ENCODE results near the gene SHE. TPM values are rescaled to one million over a fixed set of nuclear protein-coding genes. Genes with fewer than 3 reads are reported as not detected.

SHE gene
- total RNA-seq, 1 experiment from 2014 or later = not detected

GRCh38 chr1:154495496-154496273, 6.5 kb downstream of the SHE start:
- Mint-ChIP-seq H3K4me1 (ENCODE audit: low read depth, unreplicated experiment) (no peaks in the 10 kb centered on the region), H3K27ac (ENCODE audit: unreplicated experiment) (no peak overlapping the region), H3K4me3 (ENCODE audit: low read depth, unreplicated experiment) (no peak overlapping the region), H3K9me3 (ENCODE audit: low read depth, unreplicated experiment) (no peaks in the 10 kb centered on the region), H3K36me3 (ENCODE audit: insufficient read depth, unreplicated experiment) (no peaks in the 10 kb centered on the region), H3K27me3 (ENCODE audit: unreplicated experiment) (peaks cover 58% of the 10 kb centered on the region)
- BruUV-seq (replicated peaks) = no TSS peak
- no peak for TF ChIP-seq CTCF (IDR thresholded peaks at IDR 0.05; ENCODE audit: unreplicated experiment)
- CTCF ChIA-PET = interaction anchor here (1.5 kb wide), 1 partner anchor 16 kb away, joined by 5 read pairs; no protein-coding TSS in a partner anchor
- DNase-seq = no peak
- intact Hi-C loops (cut with micrococcal nuclease; ENCODE audit: unreplicated experiment) = no loop called here

- CTCF ChIA-PET = interaction anchor here (0.6 kb wide), 1 partner anchor 9 kb away, joined by 4 read pairs; no protein-coding TSS in a partner anchor
- Mint-ChIP-seq H3K4me3 (ENCODE audit: low read depth, unreplicated experiment) (no peak overlapping the region), H3K27ac (ENCODE audit: unreplicated experiment) (no peak overlapping the region), H3K27me3 (ENCODE audit: unreplicated experiment) (peaks cover 57% of the 10 kb centered on the region), H3K36me3 (ENCODE audit: insufficient read depth, unreplicated experiment) (no peaks in the 10 kb centered on the region), H3K9me3 (ENCODE audit: low read depth, unreplicated experiment) (no peaks in the 10 kb centered on the region), H3K4me1 (ENCODE audit: low read depth, unreplicated experiment) (no peaks in the 10 kb centered on the region)
- no peak for DNase-seq
- TF ChIP-seq CTCF (IDR thresholded peaks at IDR 0.05; ENCODE audit: unreplicated experiment) = no peak
- intact Hi-C loops (cut with micrococcal nuclease; ENCODE audit: unreplicated experiment) = no loop called here
- no TSS peak for BruUV-seq (replicated peaks)
Observed at GRCh38 chr1:154493276-154493675, 8.9 kb downstream of the SHE start.

DNA sequence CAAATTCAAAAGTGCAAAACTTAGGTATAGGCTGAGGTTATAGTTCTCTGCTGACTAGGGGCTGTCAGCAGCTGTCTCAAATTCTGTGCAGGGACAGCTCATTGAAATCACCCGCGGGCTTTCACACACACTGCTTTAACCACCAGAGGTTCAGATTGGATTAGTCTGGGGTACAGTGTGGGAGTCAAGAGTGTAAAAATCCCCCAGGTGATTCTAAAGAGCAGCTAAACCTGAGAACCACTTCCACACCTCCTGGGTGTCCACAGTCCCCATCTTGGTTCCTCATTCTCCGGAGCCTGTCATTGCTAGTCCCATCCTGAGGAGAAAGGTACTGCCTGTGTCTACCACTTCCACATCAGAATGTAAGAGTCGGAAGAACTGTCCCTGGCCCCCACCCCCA, 10.1 kb downstream of the SHE start:
- BruUV-seq (replicated peaks) = no TSS peak
- intact Hi-C loops (cut with micrococcal nuclease; ENCODE audit: unreplicated experiment) = no loop called here
- Mint-ChIP-seq H3K4me1 (ENCODE audit: low read depth, unreplicated experiment) (no peaks in the 10 kb centered on the region), H3K9me3 (ENCODE audit: low read depth, unreplicated experiment) (no peaks in the 10 kb centered on the region), H3K36me3 (ENCODE audit: insufficient read depth, unreplicated experiment) (no peaks in the 10 kb centered on the region), H3K4me3 (ENCODE audit: low read depth, unreplicated experiment) (no peak overlapping the region), H3K27me3 (ENCODE audit: unreplicated experiment) (peaks cover 57% of the 10 kb centered on the region), H3K27ac (ENCODE audit: unreplicated experiment) (no peak overlapping the region)
- CTCF ChIA-PET = no interaction called here
- DNase-seq = no peak
- no peak for TF ChIP-seq CTCF (IDR thresholded peaks at IDR 0.05; ENCODE audit: unreplicated experiment)

- no peak for TF ChIP-seq CTCF (IDR thresholded peaks at IDR 0.05; ENCODE audit: unreplicated experiment)
- CTCF ChIA-PET = interaction anchor here (1.1 kb wide), 1 partner anchor 77 kb away, joined by 4 read pairs; the partner anchor contains the start of gene CHRNB2
- intact Hi-C loops (cut with micrococcal nuclease; ENCODE audit: unreplicated experiment) = no loop called here
- BruUV-seq (replicated peaks) = no TSS peak
- Mint-ChIP-seq H3K27ac (ENCODE audit: unreplicated experiment) (no peak overlapping the region), H3K27me3 (ENCODE audit: unreplicated experiment) (peaks cover 75% of the 10 kb centered on the region), H3K4me3 (ENCODE audit: low read depth, unreplicated experiment) (no peak overlapping the region), H3K36me3 (ENCODE audit: insufficient read depth, unreplicated experiment) (no peaks in the 10 kb centered on the region), H3K4me1 (ENCODE audit: low read depth, unreplicated experiment) (no peaks in the 10 kb centered on the region), H3K9me3 (ENCODE audit: low read depth, unreplicated experiment) (no peaks in the 10 kb centered on the region)
- no peak for DNase-seq
Observed at GRCh38 chr1:154490317-154490716, 11.9 kb downstream of the SHE start.

All from Calu3 (cell line).